IMR-90 (cell line): Measurements from ENCODE around the gene ZNF813.

ENCODE experiments used
- FOS ChIP-seq: fragments of 150-350 bp; IDR thresholded peaks from 2 replicates; pipeline ENCODE4 v1.6.1; 2016; ENCODE audit warnings: low read depth, low read length
- MXI1 ChIP-seq: IDR thresholded peaks from 2 replicates; pipeline ENCODE4 v1.6.1; 2012; ENCODE audit warnings: low read depth, mild to moderate bottlenecking, low read length, moderate library complexity, borderline replicate concordance
- POLR2A ChIP-seq: IDR thresholded peaks from 2 replicates; pipeline ENCODE4 v1.6.1; 2012; ENCODE audit warnings: mild to moderate bottlenecking, low read depth, low read length
- RAD21 ChIP-seq: IDR thresholded peaks from 2 replicates; pipeline ENCODE4 v1.6.1; 2012; ENCODE audit warnings: low read length, improper control_type of control experiment
- TF ChIP-seq, protein P1 (sequence below): conservative IDR thresholded peaks from 2 replicates; pipeline ENCODE4 v1.5.1; 2012; ENCODE audit warnings: mild to moderate bottlenecking, low read depth, low read length, improper control_type of control experiment
- TF ChIP-seq, protein P2 (sequence below): fragments of 150-350 bp; IDR thresholded peaks from 2 replicates; pipeline ENCODE4 v1.6.1; 2017; ENCODE audit warnings: mild to moderate bottlenecking, antibody characterized with exemption, low read length, low read depth

DNA sequence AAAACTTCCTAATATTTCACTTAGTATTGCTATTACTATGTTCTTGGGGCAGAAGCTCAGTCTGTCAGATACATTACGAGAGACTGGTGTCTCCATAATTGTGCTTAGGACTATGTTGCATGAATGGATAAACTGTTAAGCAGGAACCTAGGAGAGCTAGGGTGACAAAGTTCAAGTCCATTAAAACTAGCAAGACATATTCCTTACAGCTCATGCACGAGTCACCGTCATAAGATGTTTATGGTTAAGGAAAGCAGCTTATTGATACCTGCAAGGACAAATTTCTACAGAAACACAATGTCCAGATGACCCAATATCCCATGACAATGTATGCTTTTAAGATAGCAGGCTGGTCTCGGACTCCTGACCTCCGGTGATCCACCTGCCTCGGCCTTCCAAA is 5.7 kb upstream of the ZNF813 start:
- TF ChIP-seq FOS (no peak), RAD21 (no peak), POLR2A (no peak), MXI1 (no peak)
- TF ChIP-seq, protein P1, sequence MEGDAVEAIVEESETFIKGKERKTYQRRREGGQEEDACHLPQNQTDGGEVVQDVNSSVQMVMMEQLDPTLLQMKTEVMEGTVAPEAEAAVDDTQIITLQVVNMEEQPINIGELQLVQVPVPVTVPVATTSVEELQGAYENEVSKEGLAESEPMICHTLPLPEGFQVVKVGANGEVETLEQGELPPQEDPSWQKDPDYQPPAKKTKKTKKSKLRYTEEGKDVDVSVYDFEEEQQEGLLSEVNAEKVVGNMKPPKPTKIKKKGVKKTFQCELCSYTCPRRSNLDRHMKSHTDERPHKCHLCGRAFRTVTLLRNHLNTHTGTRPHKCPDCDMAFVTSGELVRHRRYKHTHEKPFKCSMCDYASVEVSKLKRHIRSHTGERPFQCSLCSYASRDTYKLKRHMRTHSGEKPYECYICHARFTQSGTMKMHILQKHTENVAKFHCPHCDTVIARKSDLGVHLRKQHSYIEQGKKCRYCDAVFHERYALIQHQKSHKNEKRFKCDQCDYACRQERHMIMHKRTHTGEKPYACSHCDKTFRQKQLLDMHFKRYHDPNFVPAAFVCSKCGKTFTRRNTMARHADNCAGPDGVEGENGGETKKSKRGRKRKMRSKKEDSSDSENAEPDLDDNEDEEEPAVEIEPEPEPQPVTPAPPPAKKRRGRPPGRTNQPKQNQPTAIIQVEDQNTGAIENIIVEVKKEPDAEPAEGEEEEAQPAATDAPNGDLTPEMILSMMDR, result no peak
- TF ChIP-seq, protein P2, sequence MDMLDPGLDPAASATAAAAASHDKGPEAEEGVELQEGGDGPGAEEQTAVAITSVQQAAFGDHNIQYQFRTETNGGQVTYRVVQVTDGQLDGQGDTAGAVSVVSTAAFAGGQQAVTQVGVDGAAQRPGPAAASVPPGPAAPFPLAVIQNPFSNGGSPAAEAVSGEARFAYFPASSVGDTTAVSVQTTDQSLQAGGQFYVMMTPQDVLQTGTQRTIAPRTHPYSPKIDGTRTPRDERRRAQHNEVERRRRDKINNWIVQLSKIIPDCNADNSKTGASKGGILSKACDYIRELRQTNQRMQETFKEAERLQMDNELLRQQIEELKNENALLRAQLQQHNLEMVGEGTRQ, result no peak
